HG02588 (cell line): ENCODE results near the gene GFY.
"Not testable (repeated sequence)": the region's sequence is repeated elsewhere in the genome, so short reads cannot be mapped to it uniquely, and the experiment has no call there.

Experiments
- ATAC-seq: cut with Tn5 transposase; IDR thresholded peaks from one replicate; pipeline ENCODE4 v1.9.1; 2021; ENCODE audit warnings: mild to moderate bottlenecking, moderate library complexity; ENCODE audit not compliant: unreplicated experiment

The GFY gene

DNA sequence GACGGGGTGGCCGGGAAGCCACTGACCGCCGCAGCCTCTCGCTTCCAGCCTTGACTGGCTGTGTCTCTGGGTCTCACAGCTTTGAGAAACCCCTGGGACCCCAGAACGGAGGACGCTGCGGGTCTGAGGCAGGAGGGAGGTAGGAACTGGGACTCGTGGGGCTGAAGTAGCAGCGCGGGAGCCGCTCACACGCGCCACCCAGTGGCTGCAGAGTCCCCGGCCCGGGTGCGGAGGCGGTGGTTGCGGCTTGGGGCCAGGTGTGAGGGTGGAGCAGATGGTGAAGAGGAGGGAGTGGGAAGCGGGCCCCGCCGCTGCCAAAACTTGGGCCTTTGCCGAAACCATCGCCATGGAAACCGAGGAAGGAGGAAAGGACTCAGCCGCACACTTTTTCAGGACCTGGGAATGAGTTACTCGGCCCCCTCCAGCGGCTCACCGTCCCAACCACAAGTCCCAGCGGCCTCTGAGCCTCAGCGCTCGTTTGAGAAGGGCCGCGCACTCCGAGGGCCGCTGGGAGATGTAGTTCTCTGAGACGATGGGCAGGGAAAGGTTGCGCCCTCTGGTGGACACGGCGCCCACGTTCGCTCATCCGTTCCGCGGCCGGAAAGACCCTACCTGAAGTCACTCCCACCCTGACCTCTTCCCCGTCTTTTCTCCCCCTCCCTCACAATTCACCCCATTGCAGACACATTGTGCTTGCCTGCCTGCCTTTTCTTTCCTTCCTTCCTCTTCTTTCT lies 18.3 kb downstream of the GFY start:
- peak; percentile 73 for ATAC-seq

DNA sequence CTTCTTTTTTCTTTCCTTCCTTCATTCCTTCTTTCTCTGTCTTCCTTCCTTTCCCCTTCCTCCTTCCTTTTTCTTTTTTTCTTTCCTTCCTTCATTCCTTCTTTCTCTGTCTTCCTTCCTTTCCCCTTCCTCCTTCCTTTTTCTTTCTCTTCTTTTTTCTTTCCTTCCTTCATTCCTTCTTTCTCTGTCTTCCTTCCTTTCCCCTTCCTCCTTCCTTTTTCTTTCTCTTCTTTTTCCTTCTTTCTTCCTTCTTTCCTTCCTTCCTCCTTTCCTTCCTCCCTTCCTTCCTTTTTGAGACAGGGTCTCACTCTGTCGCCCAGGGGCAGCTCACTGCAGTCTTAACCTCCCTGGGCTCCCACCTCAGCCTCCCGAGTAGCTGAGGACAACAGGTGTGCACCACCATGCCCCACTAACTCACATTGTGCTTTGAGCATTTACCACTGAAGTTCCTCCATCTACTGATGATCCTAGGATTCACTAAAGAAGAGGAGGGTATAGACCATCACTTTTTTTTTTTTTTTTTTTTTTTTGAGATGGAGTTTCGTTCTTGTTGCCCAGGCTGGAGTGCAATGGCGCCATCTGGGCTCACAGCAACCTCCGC lies 19.0 kb downstream of the GFY start:
- not testable (repeated sequence) for ATAC-seq

DNA sequence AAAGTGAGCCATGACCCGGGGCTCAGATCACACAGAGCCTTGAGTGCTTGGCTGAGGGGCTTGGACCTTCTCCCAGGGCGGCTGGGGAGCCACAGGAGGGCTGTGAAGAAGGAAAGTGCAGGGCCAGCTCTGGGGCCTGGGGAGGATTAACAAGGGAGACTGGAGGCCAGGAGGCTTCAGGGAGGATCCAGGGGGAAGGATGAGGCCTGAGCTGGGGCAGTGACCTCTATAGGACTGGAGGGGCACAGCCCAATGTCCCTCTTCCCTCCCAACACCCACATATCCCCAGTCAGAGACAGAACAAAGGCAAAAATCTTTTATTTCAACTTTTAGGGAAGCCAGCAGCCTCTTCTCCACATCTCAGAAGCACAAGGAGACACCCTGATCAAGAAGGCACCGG lies 20.8 kb downstream of the GFY start:
- no peak for ATAC-seq

DNA sequence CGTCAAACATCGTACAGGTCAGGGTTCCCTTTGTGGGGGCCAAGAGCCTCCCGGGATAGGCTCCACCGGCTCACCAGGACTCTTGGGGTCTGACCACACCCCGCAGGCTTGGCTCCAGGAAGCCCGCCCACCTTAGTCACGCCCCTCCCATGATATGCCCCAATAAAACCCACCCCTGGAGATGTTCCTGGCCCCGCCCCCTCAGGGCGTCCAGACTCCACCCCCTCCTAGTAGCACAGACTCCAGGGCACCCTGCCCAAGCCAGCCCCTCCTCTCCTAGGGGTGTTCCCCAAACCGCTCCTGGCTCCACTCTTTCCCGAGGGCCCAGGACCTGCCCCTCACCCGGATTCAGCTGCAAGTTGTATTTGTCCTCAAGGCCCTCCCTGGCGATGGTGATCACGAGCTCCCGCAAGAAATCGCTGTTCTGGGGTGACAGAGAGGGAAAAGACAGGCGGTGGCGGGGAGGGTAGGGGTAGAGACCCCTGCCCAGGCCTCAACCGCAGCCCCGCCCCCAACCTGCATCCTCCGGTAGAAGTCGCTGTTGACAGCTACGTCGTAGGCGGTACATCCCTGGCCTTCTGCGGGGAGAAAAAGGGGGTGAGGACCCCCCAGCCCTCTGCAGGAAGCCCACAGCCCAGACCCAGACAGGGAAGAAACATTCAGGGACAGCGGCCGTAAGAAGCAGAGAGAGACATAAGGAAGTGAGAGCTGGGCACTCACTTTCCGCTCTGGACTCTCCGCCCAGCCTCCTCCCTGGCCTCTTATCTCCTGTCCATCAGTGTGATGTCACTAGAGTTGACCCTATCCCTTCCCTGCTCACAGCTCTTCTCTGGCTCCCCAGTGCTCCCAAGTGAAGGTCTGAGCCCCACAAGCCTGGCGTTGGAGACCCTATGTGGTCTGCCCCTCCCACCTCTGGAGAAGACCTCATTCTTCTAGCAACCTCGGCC lies 22.6 kb downstream of the GFY start:
- ATAC-seq: no peak

DNA sequence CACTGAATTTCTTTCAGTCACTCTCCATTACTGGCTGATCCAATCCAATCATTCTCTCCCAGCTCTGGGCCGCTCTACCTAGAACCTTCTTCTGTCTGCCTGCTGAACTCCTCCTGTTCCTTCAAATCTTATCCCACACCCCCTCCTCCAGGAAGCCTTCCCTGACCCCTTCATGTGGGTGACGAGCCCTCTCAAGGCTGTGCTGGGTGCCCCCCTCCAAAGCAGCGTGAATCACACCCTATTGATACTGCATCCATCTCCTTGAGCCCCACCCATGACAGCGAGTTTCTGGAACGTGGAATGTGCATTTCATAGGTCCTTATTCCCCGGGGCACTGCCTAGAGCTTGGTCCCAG lies 23.2 kb downstream of the GFY start:
- ATAC-seq: no peak

DNA sequence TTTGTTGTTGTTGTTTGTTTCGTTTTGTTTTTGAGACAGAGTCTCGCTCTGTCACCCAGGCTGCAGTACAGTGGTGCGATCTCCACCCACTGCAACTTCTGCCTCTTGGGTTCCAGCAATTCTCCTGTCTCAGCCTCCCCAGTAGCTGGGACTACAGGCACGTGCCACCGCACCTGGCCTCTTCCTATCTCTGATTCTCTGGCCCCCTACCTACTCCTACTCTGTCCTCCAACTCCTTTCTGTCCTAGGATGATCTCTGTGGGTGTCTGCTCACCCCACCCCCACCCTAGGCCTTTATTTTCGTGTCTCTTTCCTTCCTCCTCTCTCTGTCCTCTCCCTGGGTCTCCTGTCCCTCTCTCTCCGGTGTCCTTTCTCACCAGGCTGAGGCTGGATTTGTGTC lies 25.2 kb downstream of the GFY start:
- no peak for ATAC-seq

DNA sequence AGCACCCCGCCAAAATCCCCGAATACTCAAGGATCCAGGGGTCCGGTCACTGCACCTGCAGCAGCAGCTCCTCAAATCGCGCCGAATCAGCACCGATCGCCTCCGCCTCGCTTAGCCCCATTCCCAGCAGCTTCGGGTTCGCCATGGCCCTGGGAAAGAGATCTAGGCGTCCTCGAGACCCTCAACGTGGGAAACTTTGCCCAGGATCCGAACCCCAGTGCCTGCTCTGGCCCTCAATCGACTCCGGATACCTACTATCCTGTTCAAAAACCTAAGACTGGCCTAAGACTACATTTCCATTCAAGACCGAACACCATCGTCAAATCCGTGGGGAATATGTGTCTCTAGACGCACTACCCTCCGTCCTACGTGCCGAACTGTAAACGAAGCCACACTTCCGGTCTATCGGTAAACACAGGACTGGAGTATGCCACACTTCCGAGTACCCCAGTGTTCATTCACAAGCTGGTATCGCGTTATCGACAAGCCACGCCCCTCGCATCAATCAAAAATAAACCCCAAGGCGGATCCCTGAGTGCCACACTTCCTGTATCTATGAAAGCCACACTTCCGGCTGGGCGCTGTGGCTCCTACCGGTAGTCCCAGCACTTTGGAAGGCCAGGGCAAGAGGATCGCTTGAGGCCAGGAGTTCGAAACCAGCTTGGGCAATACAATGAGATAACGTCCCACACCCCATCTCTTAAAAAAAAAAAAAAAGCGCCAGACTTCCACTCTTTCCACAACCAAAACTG lies 26.4 kb downstream of the GFY start, which contains the start of gene PIH1D1:
Gene PIH1D1, minus strand, starts transcription at position 385 of the 752 bp plus-strand sequence. Its CDS starts 240 bp downstream, at position 145.
- peak; percentile 57 for ATAC-seq

DNA sequence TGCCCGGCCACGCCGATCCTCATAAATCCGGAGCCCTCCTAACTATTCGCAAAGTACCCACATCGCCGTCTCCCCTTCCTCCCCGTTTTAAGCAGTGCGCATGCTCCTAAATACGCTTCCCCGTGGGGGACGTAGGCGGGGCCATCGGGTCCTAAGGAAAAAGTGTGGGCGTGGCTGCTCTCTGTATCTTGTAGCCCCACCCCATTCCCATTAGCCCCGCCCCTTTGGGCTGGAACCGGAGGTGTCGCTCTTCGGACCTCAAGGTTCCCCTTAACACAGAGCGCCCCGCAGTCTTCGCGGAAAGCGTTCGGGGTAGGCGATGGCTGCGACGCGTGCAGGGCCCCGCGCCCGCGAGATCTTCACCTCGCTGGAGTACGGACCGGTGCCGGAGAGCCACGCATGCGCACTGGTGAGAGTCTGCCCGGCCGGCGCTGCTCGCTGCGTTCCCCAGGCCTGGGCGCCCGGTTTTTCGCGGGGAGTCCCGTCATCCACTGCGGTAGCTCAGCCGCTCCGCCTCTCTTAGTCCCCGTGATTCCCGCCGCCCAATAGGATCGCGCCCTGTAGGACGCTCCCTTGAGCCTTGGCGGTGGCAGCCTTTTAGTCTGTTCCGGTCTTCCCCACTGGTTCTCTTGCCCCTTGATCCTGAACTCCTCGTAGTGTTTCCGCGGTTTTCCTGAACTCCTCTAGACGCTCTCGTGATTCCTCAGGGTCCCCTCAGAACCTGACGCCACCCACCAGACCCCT lies 28.0 kb downstream of the GFY start, which contains the start of gene ALDH16A1:
Gene ALDH16A1, plus strand, starts transcription at position 213 of the 744 bp plus-strand sequence. Its CDS starts 107 bp downstream, at position 320.
- peak; percentile 72 for ATAC-seq

DNA sequence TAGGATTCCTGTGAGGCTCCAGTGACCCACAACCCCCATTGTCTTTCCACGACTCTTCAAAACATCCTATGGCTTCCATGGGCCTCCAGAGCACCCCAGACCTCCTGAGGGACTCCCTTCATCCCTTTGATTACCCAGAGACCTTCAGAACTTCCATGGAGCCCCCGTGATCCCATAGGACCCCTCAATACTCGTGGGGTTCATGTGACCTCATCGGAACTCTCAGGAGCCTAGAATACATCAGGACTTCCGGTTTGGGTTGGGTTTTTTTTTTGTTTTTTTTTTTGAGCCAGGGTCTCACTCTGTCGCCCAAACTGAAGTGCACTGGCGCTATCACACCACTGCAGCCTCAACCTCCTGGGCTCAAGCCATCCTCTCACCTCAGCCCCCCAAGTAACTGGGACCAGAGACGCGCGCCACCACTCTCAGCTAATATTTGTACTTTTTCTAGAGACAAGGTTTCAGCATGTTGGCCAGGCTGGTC lies 28.6 kb downstream of the GFY start:
- ATAC-seq: no peak

DNA sequence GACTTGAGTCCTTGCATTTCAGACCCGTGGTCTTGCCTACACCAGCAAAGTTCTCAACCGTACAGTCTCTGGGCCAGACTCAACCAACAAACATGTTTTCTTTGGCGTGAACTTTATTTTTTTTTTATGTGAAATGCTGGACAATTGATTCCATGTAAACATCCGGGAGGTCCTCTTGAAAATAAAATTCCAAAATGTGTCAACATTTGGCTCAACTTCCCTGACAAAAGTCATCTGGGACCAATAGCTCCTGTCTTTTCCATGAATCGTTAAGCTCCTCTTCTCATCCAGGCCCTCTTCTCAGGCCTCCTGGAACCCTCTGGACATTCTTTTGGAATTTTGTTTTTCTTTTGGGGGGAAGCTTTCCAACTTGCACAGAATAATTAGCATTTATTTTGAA lies 30.6 kb downstream of the GFY start:
- no peak for ATAC-seq

DNA sequence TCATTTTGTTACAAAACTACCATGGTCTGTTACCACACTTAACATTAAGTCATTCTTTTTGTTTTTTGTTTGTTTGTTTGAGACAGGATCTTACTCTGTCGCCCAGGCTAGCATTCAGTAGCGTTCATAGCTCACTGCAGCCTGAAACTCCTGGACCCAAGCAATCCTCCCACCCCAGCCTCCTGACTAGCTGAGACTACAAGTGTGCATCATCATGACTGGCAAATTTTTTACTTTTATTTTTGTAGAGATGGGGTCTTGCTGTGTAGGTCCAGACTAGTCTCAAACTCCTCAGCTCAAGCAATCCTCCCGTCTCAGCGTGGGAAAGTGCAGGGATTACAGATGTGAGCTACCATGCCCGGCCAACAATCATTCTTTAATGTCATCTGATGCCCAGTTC lies 31.1 kb downstream of the GFY start:
- ATAC-seq: no peak

DNA sequence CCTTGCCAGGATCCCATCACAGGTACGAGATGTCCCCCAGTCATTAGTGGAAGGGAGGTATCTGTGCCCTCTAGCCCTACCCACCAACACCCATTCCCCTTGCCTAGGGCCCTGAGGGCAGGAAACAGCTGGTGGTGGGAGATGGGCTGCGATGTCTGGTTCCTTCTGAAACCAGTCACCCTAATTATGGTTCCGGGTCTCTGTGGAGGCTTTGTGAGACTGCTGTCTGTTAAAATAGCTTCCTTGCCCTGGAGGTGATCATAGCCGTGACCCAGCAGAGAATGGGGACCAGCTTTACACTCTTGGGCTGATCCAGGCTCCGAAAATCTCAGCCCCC lies 33.3 kb downstream of the GFY start:
- no peak for ATAC-seq

DNA sequence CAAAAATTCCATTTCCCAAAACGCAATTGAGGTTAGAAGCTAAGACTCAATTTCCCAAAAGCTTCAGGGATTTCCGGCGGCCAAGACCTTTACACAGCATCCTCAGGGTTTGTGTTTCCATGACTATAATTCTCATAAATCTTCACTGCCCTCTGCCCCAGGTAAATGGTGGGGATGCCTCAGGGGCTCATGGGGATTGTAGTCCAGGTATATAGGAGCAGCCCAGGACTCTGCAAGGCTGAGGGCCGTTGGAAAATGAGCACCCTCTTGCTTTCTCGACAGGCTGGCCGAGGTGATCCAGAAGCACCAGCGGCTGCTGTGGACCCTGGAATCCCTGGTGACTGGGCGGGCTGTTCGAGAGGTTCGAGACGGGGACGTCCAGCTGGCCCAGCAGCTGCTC lies 34.2 kb downstream of the GFY start:
- no peak for ATAC-seq

DNA sequence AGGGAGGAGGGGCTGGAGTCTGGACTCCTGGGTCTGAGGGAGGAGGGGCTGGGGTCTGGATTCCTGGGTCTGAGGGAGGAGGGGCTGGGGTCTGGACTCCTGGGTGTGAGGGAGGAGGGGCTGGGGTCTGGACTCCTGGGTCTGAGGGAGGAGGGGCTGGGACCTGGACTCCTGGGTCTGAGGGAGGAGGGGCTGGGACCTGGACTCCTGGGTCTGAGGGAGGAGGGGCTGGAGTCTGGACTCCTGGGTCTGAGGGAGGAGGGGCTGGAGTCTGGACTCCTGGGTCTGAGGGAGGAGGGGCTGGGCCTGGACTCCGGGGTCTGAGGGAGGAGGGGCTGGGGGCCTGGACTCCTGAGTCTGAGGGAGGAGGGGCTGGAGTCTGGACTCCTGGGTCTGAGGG lies 35.9 kb downstream of the GFY start:
- not testable (repeated sequence) for ATAC-seq

DNA sequence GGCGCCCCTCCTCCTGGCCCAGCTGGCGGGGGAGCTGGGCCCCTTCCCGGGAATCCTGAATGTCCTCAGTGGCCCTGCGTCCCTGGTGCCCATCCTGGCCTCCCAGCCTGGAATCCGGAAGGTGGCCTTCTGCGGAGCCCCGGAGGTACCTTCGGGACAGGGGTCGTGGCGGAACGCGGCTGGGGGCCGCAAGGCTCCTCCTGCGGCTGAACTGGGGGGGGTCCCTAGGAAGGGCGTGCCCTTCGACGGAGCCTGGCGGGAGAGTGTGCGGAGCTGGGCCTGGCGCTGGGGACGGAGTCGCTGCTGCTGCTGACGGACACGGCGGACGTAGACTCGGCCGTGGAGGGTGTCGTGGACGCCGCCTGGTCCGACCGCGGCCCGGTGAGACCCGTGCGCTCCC lies 36.5 kb downstream of the GFY start:
- no peak for ATAC-seq

DNA sequence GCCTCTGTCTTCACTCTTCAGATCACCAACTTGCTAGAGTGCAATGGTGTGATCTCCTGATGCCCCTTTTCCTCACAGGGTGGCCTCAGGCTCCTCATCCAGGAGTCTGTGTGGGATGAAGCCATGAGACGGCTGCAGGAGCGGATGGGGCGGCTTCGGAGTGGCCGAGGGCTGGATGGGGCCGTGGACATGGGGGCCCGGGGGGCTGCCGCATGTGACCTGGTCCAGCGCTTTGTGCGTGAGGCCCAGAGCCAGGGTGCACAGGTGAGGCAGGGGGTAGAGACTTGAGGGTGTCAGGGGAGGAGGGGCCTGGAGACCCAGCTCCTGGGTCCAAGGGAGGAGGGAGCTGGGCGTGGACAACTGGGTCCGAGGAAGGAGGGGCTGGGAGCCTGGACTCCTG lies 37.3 kb downstream of the GFY start:
- ATAC-seq: no peak

DNA sequence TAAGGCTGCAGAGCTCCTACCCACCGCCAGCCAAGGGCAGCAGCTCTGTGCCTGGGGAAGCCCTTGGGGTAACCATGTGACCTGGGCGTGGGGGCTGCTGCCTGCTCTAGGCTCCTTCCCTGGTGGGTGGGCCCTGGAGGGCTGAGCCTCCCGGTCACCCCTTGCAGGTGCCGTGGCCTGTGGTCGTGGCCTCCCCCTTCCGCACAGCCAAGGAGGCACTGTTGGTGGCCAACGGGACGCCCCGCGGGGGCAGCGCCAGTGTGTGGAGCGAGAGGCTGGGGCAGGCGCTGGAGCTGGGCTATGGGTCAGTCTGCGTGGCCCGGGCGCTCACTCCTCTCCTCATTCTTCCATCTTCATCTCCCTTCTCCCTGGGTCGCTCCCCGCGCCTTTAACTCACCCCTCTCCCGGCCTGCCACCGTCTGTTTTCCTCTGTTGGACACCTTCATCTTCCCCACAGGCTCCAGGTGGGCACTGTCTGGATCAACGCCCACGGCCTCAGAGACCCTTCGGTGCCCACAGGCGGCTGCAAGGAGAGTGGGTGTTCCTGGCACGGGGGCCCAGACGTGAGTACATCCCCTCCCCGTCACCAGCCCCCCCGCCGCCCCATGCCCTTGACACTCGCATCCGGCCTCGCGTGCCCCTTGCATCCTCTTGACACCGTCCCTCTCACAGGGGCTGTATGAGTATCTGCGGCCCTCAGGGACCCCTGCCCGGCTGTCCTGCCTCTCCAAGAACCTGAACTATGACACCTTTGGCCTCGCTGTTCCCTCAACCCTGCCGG lies 39.0 kb downstream of the GFY start:
- no peak for ATAC-seq

DNA sequence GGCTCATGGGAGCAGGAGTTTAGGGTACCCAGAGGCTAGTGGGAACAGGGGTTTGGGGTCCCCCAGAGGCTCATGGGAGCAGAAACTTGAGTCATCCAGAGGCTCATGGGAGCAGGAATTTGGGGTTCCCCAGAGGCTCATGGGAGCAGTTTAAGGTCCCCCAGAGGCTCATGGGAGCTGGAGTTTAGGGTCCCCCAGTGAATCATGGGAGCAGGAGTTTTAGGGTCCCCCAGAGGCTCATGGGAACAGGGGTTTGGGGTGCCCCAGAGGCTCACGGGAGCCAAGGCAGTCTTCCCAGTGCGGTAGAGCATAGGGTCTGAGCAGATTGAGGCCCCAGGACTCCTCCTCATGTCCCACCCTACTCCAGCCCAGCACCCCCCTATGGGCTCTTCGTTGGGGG lies 40.2 kb downstream of the GFY start:
- no peak for ATAC-seq

DNA sequence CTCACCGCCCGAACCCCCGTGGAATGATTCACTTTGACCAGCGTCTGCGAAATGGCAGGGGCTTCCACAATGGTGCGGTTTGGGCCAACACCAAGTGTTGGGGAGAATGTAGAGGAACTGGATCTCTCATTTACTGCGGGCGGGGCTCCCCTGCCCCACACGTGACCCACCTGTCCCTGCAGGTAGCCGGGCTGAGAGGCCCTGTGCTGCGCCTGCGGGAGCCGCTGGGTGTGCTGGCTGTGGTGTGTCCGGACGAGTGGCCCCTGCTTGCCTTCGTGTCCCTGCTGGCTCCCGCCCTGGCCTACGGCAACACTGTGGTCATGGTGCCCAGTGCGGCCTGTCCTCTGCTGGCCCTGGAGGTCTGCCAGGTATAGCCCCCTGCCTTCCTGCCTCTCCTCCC lies 43.0 kb downstream of the GFY start:
- no peak for ATAC-seq
